Measurements from ENCODE around the gene STK4.
"Not testable (repeated sequence)": the region's sequence is repeated elsewhere in the genome, so short reads cannot be mapped to it uniquely, and the experiment has no call there.

The STK4 gene

DNA sequence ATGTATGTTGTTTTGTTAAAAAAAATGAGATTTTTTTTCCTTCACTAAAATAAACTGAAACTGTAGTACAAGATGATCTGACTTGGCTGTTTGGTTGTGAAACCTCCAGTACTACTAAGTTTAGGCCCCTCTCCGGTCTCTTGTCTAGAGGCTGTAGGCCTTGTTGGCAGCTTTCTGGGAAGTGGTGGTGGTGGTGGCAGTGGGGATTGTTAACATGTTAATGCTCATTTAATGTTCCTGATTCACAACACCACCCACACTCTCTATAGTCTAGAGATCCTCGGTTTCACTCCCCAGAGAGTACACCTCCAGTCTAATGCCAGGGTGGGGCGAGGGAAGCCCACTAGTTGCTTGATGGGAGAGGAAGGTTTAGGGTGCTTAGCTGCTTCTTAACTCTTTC, 24.1 kb downstream of the STK4 start:
- DNase-seq: peak; percentile 36 to 42

DNA sequence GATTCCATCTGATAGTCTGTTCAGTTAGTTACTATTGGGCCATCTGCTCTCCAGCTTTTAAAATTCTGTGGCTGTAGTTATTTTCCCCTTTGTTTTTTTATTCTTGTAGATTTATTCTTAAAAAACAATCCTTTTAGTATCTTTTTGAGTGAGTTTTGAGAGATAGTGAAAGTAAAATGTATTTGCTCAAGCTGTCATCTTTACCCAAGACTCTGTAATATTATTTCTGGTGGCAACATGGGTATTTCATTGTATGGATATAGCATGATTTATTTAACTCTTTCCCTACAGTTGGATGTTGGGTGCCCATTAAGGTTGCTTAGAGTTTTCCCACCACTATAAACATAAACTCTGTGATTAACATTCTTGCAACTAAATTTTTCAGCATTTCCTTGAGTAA, 24.6 kb downstream of the STK4 start:
- no peak for DNase-seq

DNA sequence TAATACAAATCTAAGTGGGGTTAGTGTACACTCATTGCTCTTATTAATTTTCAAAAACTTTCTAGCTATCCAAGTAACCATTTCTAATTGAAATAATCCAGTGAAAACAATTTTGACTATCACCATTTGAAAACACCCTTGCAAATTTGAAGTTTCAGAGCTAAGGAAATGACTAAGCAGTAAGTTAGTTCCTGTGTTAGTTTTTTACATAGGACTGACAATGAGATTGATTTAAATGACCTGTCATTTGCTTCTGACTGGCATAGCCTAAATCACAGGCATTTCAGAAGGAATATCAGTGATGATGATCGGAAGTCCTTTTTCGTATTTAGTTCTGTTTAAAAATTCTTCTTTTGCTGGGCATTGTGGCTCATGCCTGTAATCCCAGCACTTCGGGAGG, 27.0 kb downstream of the STK4 start:
- DNase-seq: peak; percentile 34 to 41

DNA sequence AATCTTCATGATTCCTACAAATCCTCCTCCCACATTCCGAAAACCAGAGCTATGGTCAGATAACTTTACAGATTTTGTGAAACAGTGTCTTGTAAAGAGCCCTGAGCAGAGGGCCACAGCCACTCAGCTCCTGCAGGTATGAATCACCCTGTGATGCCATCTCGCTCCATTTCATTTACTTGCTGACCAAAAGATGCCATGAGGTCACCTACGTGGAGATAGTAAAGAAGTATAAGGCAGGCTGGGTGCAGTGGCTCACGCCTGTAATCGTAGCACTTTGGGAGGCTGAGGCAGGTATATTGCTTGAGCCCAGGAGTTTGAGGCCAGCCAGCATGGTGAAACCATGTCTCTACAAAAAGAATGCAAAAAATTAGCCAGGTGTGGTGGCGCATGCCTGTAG, 30.9 kb downstream of the STK4 start:
- no peak for DNase-seq

DNA sequence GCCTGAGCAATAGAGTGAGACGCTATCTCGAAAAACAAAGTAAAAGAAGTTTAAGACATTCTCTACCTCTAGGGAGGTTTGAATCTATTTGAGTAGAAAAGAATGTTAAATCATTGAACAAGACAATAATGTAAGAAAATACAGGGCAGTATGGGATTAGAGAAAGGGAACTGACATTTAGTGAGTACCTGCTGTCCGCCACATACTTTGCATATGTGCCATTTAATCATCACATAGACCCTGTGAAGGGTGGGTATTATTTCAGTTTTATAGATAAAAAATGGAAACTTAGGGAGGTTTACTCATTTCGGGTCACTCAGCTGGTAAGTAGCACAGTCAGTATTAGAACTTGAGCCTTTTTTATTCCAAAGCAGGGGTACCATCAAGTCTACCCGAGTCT, 31.4 kb downstream of the STK4 start:
- DNase-seq: no peak

DNA sequence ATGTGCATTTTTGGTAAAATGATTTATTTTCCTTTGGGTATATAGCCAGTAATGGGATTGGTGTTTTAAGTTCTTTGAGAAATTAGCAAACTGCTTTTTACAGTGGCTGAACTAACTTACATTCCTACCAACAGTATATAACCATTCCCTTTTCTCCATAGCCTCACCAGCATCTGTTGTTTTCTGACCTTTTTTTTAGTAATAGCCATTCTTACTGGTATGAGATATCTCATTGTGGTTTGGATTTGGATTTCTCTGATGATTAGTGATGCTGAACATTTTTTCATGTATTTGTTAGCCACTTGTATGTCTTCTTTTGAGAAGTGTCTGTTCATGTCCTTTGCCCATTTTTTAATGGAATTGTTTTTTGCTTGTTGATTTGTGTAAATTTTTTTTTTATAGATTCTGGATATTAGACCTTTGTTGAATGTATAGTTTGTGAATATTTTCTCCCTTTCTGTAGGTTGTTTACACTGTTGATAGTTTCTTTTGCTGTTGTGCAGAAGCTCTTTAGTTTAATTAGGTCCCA, 42.3 kb downstream of the STK4 start:
- DNase-seq: no peak

DNA sequence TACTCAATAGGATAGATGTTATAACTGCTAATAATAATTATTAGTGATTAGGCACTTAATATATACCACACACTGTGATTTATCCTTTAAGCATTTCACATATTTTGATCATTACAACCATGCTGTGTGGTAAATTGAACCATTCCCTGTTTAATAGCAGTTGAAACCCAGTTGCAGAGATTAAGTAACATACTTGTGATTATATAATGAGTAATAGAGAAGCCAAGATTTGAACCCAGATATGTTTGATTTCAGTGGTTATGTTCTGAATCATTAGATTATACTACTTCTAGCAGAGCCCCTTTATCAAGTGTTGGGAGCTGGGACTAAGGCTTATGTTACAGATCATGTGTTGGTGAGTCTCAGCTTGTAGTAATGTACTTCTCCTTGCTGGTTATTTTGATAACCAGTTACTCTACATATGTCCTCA, 44.1 kb downstream of the STK4 start:
- no peak for DNase-seq

DNA sequence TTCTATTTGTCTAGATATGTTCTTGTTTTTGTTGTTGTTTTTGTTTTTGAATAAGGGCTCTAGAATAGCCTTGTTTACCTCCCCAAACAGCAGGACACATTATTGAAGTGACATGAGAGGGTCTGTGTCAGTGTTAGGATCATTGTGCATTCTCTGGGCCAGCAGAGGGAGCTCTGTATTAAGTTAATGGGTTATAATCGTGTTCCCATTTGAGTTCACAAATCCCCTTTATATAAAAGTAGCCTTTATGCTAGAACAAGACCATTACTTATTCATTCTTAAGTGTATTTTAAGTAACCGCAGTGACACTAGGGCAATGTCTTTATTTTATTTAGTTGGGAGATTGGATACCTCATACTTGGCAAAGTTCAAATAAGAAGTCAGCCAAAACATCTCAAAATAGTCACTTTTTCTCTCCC, 44.8 kb downstream of the STK4 start:
- peak in 1 of 2 donors; percentile 68 for DNase-seq

DNA sequence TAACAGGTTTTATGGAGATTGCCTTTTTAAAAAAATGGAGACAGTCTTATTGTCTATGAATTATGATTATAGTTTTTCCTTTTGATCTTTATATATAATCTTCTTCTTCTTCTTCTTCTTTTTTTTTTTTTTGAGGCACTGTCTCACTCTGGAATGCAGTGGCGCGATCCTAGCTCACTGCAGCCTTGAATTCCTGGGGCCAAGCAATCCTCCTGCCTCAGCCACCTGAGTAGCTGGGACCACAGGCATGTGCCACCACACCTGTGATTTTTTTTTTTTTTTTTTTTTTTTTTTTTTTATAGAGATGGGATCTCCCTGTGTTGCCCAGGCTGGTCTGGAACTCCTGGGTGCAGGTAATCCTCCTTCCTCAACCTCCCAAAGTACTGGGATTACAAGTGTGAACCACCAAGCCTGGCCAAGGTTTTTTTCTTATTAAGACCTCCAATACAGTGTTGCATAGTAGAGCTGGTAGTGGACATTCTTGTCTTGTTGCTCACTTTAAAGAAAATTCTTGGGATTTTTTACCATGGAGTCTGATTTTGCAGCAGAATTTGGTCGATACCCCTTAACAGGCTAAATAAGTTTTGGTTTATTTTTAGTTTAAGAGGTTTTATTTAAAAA, 46.5 kb downstream of the STK4 start:
- DNase-seq: no peak

DNA sequence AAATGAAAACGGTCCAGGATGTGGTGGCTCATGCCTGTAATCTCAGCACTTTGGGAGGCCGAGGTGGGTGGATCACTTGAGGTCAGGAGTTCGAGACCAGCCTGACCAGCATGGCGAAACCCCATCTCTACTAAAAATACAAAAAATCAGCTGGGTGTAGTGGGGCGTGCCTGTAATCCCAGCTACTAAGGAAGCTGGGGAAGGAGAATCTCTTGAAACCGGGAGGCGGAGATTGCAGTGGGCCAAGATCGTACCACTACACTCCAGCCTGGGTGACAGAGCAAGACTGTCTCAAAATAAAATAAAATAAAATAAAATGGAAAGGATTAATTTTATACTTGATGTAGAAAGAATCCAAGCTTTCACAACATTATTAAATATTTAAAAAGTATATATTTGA, 47.8 kb downstream of the STK4 start:
- not testable (repeated sequence) for DNase-seq

DNA sequence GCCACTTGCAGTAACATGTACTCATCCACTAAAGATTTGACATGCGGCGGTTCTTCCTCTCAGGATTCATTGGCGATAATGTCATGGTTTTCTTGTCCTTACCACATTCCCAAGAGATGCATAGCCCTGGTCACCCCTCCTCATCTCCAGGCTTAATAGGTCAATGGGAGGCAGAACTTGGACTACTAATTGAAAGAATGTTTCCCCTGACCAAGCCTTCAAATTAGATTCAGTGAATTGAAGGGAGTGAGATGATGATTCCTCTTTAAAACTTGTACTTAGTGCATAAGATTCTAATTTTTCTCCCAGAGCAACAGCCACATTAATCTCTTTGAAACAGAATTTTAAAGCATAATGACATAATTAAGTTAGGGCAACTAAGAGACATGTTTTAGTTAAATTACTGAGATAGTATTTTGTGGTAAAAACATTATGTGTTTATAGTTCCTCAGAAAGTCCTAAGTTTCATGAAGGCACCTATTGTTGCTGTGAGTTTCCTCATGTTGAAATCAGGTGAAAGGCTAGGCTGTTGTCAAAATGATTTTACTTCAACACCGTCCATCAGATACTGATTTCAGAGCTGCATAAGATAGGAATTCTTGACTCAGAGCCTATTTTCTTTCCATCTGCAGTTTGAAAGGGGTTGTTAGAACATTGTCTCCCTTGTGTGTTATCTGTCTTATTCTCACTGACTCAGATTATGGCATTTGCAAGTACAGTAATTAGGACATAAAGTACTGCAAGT, 48.5 kb downstream of the STK4 start:
- no peak for DNase-seq

DNA sequence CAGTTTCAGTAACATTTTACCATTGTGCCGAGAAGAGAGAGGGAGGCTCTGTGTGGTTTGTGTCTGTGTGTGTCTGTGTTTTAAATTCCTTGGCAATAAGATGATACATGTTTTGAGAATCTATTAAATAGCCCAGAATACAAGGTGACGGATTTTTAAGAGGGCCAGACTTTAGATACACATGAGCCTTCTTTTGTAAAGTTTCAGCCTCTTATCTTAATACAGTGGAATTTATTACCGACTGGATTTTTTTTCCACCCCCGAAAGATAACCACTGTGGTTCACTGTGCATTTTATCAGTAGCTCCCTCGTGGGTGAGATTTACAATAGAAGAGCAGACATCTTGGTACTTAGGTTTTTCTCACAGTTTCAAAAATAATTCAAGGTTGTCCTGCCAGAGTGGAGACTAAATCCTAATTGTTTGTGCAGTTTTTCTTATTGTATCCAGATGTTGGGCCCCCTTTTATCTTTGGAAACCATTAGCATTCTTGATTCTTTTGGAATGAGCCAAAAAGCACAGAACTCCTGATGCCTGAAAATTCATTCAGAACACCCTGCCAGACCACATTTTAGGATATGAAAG, 49.9 kb downstream of the STK4 start:
- no peak for DNase-seq

DNA sequence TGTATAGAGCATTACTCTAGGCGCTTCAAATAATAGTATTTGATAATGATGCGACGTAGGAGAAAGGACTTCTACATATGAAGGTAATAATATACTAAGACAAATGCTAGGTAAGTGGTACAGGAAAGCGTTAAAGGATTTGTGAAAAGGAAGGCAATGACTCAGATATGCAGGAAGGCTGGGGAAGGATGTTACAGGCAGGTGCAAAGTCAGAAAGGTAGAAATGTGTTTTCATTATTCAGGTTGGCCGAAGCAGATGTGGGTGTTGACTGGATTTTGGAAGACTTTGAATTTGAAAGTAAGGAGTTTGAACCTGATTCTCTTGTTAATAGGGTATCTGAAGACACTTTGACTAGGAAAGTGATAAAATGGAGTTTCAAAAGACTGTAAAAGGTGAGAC, 51.0 kb downstream of the STK4 start:
- DNase-seq: no peak

DNA sequence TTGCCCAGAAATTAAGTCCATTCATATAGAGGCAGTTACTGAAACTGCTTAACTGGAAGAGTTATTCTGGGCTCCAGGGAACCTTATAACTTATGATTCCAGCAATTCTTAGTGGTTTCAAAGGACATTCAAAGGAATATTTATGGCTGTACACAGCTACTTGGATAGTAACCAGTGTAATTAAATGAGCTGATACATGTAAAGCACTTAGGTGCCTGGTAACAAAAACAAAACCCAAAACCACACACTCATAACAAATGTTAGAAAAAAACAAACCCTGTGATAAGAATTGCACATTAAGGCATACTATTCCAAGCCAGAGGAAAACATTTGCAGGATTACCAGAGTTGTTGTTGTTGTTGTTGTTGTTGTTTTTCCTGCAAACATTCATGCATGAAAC, 51.5 kb downstream of the STK4 start:
- DNase-seq: no peak

DNA sequence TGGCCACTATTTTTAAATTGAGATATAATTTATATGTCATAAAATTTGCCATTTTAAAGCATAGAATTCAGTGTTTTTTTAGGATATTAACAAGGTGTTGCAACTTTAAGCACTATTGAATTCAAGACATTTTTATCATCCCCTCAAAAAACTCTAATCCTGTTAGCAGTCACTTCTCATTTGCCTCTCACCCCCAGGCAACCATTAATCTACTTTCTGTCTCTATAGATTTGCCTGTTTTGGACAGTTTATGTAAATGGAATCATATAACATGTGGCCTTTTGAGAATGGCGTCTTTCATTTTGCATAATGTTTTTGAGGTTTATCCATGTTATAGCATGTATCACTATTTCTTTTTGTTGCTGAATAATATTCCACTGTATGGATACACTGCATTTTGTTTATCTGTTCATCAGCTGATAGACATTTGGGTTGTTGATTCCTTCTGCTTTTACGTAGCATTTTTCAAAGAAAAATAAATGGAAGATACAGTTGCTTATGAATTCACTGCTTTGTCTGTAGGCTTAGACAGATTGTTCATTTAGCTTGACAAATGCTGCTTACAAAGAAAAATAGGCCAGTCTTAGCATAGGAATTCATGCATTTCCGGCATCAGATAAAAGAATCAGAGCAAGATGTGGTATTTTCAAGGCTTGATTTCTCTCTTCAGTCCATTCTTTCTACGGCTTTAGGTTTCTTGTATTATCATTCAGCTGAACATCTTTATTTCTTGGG, 52.9 kb downstream of the STK4 start:
- no peak for DNase-seq

DNA sequence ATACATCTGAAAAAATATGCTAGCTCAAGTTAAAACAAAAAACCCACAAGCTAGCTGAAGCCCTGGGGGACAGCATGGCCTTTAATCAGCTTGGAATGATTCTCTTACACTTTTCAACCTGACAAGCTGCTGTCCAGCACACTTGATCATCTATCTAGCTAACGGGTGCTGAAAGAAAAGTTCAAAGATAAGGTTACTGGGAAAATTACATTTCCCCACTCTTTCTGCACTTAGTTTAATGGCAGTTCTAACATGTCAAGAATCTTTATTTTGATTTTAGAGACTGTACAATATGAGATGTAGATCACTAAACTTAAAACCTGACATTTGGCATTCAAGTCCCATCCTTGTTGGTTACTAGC, 53.4 kb downstream of the STK4 start:
- no peak for DNase-seq

DNA sequence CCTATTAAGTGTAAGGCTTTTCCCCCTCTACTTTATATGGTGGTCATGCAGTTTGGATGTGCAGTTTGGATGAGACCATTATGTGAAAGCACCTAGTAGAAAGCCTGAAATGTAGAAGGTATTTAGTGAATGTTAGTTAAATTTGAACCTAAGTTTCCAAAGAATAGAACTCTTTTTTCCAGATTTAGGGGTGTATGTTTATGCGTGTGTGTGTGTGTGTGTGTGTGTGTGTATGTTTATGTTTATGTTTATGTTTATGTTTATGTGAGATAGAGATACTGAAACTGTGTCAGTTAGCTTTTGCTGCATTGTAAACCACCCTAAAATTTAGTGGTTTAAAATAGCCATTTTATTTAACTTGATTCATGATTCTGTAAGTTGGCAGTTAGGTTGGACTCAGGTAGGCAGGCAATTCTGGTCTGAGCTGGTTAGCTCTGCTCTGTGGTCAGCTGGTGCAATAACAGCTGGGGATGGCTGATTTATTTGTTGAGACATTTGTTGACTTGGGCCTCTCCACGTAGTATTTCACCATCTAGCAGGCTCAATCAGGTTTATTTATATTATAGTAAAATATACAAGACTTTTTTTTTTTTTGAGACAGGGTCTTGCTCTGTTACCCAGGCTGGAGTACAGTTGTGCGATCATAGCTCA, 54.0 kb downstream of the STK4 start:
- no peak for DNase-seq

DNA sequence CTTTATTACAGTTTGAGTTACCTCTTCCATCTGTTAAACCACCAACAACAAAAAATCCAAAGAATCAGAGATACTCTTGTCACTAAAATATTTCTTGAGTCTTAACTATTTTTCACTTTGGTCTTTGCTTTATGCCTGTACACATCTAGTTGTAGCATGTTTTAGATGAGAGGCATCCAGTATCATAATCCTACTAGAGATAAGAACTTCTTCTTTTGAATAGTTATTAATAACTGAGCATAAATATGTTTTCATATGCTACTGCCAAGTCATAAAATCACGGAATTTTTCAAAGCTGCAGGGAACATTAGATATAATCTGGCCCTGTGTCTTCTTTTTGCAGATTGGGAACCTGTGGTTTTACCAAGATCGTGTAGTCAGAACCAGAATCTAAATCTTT, 55.3 kb downstream of the STK4 start:
- DNase-seq: no peak

DNA sequence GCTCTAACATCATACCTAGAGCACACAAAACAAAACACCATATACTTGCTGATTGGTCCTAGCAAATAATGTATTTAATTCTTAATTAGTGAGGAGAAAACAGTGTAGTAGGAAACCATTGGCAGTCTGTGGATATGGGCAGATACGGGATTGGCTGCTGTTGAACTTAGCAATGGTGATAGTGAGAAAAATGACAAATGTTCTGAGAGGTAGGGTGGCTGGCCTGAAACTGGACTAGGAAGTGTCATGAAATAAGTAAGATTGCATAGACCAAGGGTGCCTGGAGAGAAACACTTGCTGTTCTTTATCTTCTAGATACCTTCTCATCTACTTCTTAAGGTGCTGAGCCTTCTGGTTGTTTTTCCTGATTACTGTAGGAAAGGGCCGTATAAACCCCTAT, 56.8 kb downstream of the STK4 start:
- not testable (repeated sequence) for DNase-seq

DNA sequence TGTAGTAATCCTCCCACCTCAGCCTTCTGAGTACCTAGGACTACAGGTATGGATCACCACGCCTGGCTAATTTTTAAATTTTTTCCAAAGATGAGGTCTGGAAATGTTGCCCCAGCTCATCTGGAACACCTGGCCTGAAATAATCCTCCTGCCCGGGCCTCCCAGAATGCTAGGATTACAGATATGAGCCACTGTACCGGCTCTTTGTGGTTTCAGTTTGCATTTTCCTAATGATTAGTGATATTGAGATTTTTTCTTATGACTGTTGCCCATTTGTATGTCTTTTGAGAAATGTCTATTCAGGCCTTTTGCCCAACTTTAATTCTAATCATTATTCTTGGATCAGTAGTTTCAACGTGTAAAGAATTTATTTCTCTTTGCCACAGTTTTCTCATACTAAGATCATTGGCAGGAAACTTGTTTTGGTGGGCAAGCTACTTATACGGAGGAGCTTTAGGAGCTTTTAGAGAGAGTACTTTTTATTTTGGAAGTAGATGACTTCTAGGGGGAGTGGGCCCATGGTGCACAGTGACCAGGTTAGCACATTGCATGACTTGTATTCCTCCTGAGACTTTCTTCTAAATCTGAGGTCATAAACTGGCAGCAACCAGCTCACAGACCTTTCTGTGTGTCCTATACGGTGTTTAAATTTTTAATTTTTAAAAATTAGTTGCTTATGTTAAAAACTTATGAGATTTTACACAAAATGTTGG, 62.3 kb downstream of the STK4 start:
- DNase-seq: no peak

DNA sequence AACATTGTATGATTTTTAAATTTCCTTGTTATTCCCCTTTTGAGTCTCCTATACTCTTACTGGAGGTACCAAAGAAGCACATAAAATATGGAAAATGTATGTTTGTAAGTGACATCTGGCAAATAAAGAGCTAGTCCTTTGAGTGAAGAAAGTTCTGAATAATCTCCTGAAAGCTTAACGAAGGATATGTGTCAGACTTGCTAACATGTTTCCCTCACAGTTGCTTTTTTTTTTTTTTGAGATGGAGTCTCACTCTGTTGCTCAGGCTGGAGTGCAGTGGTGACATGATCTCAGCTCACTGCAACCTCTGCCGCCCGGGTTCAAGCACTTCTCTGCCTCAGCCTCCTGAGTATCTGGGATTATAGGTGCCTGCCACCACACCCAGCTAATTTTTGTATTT, 63.6 kb downstream of the STK4 start:
- no peak for DNase-seq

DNA sequence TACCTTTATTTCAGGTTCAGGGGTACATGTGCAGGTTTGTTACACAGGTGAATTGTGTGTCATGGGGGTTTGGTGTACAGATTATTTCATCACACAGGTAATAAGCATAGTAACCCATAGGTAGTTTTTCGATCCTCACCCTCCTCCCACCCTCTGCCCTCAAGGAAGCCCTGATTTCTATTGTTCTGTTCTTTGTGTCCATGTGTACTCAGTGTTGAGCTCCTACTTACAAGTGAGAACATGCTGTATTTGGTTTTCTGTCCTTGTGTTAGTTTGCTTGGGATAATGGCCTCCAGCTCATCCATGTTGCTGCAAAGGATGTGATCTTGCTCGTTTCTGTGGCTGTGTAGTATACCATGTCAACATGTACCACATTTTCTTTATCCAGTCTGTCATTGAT, 66.0 kb downstream of the STK4 start:
- no peak for DNase-seq

All from inflammatory macrophage treated with lipopolysaccharide for 1 hour (primary cell).